Myocyte (in vitro differentiated cells): ENCODE measurements around the gene SH3BP4. TPM values are rescaled to one million over a fixed set of nuclear protein-coding genes. Genes with fewer than 3 reads are reported as not detected.

ENCODE experiments used
- DNase-seq: peaks from one replicate; pipeline ENCODE4 v3.0.0-alpha.2; 2012; ENCODE audit warnings: low read depth
- total RNA-seq: library from RNA; depleted of rRNA; stranded (reverse); fragments of >200 nt; gene quantifications from 2 replicates; pipeline ENCODE4 v1.2.3, GENCODE V29; 2014

SH3BP4 gene
- total RNA-seq, 1 donor from 2014 or later: 20.0 TPM

DNA sequence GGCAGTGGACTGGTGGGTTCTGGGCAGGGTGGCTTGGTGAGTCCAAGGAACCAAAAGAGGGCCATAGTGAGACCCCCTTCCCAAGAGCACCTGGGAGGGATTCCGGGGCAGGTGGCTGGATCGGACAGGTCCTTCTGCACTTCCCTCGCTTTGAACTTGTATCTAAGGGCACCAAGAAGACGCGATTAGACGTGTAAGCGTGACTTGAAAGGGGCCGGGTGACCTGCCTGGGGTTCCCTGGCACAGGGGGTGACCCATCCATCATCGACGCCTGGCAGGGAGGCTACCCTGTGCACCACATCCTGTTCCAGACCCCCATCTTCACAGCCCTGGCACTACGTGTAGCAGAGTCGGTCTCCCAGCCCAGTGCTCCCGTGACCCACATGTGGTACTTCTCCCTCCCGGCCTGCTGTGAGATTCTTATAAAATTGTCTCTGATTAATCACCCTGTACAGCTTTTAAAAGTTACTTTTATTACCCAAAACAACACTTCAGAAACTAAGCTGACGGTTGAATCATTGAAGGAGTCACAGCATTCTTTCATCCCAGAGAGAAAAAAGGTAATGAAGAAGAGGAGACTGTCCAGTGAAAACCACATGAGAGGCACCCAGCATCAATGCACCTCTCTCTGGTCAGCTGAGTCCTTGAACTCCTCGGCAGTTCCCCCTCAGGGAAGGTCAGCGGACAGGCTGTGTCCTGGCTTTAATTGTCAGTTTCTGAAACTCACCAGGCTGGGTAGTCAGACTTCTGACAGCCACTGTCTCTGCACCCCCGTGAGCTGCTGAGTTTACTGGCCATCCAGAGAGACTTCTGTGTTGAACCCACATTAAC is 13.0 kb downstream of the SH3BP4 start:
- DNase-seq: no peak

DNA sequence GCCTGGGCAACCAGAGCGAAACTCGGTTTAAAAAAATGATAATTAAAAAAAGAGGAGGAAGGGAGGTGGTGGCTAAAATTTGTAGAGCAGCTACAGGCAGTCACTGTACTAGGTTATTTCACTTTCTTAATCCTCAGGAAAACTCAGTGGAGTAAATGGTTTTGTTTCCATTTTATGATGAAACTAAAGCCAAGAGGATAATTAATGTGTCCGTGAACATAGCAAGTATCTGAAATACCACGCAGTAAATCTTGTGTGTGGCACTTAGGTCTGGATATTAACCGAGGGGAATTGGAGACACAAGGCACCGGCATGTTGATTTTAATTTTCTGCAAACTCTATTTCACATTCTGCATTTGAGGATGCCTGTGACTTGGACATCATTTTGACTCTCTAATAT is 14.5 kb downstream of the SH3BP4 start:
- DNase-seq: no peak

DNA sequence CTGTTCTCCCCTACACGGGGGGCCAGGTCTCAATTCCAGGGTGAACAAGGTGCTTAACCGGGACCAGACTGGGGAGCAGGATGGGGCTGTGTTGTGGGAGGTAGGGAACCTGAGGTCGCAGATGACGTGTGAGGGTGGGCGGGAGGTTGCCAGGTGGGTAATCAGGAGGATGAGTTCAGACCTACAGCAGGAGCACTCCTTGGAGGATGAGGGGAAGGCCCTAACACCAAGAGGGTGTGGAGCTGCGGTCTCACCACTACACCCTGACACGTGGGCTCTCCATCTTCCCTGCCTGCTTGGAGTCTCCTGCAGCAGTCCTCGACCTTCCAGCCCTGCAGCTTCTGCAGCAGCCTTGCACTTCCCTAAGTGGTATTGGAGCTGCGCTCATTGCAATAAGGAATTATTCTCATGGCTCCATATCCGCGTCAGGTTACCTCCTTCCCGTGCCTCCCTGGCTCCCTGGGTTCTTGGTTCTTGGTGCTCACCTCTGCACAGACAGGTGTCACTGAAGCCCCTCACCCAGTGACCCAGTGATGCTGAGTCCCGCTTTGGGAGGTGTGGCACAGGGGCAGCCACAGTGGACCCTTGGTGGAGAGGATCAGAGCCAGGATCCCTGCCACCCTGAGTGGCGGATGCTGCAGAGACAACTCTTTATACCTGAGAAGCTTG is 15.5 kb downstream of the SH3BP4 start:
- no peak for DNase-seq

DNA sequence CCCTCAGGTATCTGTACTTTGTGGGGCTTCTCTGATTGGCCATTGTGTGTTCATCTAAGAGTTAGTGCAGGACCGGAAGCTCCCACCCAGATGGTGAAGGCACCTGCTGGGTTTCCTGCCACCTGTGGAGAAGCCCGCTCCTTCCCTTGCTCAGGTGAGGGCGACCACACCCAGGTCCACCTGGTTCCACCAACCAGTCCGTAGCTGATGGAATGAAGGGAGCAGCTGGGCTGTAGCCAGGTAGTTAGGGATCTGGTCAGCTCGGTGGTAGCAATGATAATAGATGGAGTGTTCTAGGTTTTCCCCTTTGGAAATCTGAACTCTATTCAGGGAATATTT is 16.0 kb downstream of the SH3BP4 start:
- DNase-seq: no peak

DNA sequence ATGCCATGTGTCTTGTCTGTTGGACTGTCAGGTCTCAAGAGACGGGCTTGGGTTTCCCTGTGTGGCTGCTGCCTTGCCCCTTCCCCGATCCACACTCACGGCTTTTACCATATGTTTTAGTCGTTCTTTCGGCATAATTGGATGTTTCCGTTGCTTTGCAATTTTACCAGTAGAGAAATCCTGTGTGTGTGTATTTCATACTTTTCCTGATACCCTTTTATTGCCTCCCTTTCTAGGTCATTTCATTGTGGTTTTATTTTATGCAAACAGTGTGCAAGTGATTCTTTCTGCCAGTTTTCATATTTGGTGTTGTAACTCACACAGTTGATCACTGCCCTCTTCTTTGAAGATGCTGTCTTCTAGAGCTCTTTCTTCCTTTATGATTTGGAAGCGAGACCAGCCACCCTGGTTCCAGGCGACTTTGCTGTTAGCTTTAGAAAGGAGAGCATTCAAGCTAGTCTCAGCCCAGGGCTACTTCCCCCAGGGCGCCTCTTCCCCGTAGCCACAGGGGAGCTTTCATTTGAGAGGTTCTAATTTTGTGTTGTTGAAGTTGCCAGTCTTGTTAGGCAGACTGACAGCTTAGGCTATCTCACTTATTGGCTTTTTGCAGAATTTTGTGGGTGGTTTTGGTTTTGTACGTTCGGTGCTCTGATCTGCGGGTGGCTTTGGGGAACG is 17.0 kb downstream of the SH3BP4 start:
- DNase-seq: no peak

DNA sequence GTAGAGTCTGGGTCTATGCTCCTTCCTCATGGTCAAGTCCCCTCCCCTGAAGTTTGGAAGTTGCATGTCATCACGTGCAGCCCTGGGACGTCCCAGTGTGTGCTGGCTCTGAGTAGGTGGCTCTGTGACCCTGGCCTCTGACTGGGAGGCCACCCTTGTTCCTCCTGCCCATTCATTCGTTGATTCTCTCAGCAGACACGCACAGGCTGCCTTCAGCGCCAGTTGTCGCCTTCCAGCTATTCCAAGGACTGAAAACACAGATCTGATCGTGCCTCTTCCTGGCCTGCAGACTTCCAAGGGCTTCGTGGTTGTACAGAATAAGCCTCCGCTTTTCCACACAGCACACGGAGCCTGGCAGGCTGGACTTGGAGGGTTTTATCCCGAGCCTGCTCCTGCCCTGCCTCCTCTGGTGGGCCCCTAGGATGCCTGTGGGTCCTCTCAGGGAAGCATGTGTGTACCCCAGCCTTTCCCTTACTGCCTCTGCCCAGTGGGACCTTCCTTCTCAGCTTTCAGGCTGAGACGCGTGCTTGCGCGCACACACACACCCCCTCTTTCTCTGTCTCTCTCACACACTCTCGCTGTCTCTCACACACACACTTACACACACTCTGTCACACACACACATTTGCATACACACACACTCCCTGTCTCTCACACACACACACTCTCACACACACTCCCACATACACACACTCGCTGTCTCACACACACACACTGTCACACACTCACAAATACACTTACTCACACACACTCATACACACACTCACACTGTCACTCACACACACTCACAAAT is 17.7 kb downstream of the SH3BP4 start:
- no peak for DNase-seq

DNA sequence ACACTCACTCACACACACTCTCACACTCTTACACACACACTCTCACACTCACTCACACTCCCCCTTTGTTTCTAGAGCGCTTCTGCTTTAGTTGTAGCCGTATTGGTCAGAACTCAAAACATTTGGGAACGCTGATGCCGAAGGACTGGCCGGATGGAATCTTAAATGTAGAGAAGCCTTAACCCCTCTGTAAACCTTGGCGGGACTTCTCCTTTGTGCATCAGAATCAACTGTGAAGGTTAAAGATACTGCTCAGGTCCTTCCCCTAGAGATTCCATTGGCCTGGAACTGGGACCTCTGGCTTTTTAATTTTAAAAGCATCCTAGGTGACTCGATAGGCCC is 18.3 kb downstream of the SH3BP4 start:
- DNase-seq: no peak

DNA sequence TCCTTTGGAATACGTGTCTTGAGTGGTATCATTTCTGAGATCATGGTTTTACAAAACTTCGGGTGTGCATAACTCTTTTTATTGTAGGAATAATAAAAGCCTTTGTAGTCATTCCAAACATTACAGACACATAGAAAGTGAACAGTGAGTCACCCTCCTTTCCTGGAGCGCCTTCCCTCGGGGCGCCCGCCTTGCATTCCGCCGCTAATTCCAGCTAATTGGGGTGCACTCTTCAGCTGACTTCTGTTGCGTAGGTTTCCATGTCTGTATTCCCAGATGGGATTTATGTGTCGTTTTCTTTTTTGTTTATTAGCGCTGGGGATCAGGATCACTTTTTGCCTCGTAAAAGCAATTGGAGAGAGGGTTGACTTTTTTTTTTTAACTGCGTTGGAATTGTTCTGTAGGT is 18.7 kb downstream of the SH3BP4 start:
- DNase-seq: no peak

DNA sequence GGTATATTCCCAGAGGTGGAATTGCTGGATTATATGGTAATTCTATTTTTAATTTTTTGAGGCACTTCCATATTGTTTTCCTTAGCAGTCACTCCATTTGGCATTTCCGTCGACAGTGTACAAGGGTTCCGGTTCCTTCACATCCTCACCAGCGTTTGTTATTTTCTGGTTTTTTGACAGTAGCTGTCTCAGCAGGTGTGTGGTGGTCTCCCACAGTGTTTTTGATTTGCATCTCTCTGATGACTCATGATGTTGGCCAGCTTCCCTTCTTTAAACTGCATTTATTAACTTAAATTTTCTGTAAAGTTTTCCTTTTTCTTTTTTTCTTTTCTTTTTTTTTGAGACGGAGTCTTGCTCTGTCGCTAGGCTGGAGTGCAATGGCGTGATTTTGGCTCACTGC is 19.7 kb downstream of the SH3BP4 start:
- no peak for DNase-seq

DNA sequence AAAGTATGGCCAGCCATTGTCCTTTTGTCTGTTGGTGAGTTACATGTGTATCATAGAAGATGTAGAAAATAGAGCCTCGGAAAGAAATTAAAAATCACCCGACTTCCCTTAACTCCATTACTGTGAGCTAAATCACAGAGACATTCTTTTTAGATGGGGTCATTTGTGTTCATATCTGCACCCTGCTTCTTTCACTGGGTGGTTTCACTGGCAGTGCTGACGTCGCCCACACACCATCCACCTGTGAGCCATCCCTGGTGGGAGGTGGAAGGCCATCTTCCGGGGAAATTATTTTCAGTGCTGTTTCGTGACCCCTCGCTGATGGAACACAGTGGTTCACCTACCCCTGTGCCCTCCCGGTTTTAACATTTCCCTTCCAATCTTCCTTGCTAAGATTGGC is 21.2 kb downstream of the SH3BP4 start:
- DNase-seq: no peak

DNA sequence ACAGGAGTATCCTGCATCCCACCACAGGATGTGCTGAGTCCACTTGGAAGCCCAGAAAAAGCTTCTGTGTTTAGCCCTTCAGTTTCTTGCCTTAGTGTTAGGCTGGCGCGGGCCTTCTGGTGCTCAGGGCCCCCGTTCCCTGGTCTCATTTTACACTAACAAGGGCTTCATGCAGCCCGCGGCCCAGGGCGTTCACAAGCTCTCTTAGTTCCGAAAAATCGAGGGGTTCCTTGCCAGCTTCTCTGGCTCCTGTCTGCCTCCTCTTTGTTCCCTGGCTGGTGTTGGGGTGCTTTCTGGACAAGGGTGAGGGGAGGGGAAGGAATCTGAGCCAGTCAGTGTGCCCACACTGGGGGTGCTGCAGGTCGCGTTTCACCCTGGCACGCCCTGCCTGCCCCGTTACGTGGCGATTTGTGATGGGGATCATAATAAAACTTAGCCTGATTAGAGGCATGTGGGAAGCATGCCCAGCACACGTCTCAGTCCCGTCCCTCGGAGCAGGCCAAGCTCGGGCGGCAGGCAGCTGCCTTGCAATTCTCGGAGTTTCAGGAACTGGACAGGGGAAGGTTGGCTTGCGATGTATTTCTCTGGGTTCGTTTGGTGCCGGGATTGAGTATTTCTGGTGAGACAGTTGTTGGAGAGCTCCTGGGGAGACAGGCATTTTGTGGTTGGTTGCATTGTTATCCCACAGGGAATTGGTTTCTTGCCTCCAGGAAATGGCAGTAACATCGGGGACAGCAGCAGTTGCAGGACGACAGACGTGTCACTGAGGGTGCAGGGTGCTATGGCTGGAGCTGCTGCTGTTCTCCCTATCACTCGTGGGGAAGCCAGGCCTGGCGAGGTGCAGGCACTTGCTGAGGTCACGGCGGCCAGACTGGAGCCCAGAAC is 22.9 kb downstream of the SH3BP4 start:
- peak; percentile 92 for DNase-seq

DNA sequence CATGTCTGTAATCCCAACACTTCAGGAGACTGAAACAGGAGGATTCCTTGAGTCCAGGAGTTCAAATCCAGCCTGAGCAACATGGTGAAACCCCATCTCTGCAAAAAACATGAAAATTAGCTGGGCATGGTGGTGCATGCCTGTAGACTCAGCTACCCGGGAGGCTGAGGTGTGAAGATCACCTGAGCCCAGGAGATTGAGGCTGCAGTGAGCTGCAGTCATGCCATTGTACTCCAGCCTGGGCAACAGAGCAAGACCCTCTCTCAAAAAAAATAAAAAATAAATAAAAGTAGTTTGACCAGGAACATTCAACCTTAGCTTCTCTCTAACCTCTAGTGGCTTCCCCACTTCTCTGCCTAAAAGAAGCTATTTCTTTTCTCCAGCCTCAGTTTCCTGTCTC is 23.8 kb downstream of the SH3BP4 start:
- no peak for DNase-seq

DNA sequence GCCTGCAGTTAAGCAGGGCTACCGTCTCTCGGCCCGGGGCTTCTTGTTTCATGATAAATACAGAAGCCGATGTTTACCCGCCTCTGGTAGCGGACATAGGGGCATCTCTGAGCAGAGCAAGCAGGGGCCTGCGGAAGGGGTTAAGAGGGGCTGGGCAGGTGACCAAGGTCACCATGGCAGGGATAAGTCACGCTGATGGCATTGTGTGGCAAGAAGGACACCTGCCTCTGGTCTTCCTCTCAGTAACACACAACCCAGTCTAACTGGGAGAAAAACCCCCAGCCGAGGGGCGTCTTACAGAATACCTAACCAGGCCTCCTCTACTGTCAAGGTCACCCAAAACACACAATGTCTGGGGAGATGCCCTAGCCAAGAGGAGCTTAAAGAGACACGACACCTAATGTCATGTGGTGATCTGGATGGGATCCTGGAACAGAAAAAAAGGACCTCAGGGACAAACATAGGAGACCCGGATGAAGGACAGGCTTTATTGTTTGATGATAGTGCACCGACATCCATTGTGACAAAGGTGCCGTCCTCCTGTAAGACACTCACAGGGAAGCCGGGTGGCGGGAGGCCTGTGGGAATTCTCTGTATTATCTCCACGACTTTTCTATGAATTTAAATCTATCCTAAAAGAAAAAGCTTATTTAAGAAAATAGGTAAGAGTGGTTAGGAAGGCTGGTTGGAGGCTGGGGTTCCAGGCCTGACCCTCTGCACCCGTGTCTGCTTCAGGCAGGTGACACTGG is 24.8 kb downstream of the SH3BP4 start:
- no peak for DNase-seq

DNA sequence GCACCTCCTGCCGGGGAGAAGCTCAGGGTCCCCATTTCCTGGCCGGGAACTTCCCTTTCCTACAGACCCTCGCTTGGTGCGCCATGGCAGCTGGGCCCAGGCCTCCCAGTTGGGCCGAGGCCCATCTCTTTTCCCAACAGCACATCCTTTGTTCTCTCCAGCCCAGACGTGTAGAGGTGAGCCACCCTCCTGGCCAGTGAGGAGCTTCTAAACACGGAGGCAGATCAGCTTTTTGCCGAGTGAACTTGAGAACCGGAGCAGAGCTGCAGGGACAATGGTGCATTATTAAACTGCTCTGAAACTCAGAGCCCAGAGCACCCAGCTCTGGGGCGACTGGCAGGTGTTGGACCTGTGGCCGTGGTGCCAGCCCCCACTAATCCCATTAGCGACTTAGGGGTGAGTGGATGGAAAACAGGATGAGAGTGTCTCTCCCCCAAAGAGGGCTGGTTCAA is 25.4 kb downstream of the SH3BP4 start:
- DNase-seq: no peak

DNA sequence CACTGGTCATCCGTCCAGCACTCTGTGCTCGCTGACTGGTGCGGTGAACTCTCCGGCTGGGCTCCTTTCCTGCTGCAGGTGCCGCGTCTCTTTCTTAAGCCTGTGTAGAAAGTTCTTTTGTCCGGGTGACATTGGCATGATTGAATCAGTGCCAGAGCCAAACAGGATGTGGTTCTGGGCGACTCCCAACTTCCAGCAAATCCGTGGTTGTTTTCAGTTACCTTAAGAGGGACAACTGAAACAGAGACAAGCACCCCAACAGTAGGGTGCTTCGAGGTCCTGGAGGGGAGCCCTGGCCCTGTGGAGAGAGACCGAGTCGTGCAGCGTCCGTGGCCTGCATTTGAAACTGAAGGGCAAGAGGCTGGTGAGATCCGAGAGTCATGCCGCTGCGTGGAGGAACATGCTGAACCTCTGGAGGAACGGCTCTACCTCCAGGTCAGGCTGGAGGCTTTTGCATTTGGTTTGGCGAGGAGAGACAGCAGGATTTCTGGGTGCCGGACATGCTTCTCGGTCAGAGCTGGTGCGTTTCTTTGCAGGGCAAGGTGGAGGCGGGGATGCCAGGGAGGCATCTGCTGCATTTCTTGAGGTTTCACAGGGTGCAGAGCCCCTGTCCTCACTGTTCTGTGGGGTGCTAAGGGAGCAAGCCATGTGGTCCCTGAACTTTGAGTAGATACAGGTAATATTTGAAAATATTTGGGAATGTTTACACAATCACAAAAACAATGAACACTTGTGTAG is 26.8 kb downstream of the SH3BP4 start:
- DNase-seq: peak; percentile 36

DNA sequence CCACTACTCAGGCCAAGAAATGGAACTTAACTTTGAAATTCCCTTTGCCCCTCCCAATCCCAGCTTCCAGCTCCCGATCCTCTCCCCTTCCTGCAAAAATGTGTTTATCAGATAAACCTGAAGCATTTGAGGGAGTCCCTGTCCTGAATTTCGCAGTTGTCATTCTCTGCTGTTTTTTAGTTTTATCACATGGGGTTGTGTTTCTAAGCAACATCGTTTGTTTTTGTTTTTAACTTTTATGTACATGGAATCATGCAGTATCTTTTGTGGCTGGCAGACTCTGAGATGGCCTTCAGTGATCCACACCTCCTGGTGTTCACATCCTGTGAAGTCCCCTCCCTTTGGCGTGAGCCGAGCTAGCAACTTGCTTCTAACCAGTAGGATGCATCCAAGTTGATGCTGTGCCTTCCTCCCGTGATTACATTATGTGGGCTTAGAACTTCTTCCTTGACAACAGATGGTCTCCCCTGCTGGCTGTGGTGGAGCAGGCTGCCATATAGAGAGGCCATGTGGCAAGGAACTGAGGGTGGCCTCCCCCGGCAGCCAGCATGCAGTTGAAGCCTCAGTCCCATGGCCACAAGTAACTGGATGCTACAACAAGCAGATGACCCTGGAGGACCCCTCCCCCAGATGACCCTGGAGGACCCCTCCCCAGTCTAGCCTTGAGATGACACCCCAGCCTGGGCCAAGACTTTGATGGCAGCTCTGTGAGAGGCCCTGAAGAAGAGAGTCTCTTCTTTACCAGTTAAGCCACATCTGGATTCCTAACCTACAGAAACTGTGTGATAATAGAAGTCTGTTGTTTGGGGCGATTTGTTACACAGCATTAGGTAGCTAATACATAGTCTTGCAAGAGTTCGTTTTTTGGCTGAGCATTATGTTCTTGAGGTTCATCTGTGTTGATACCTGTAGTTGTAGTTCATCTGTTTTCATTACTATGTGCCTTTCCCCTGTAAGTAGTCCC is 27.7 kb downstream of the SH3BP4 start:
- DNase-seq: no peak

DNA sequence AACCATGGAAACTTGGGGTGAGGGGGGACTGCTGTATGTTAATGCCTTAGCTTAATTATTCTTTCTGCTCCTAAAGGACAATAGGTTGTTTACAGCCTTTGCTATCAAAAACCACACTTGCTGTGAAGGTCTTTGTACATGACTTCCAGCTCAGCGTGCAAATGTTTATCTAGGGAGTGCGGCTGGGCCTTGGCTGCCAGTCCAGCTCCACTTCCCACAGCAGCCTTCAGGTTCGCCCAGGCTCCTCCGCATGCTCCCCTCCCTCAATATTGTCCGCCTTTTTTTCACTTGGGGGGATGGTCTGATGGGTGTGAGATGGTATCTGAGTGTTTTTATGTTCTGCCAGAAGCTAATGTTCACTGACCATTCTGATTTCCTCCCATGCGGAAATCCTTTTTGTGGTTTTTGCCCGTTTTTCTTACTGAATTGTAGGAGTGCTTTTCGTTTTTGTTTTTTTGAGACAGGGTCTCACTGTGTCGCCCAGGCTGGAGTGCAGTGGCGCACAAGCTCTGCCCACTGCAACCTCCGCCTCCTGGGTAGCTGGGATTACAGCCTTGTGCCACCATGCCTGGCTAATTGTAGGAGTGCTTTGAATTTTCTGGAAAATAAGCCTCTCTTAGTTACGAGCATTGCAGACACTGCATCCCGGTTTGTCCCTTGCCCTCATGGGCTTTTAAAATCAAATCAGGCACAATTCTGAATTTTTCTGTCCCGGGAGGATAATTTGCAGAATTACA is 28.8 kb downstream of the SH3BP4 start:
- no peak for DNase-seq
